MM.1S (cell line): ENCODE measurements around the gene PDF.

Experiments used
- DNase-seq: peaks from one replicate; pipeline ENCODE4 v3.0.0-alpha.2; 2015
- H2AFZ ChIP-seq: fragments of 300-600 bp; sonication (generic); 2 replicates; pipeline ENCODE4 v1.6.0; 2016; ENCODE audit warnings: antibody characterized with exemption, low read length
- H3F3A ChIP-seq: fragments of 300-600 bp; sonication (generic); 2 replicates; pipeline ENCODE4 v1.6.1; 2016; ENCODE audit warnings: mild to moderate bottlenecking, antibody characterized with exemption, low read length, moderate library complexity, mixed read lengths; ENCODE audit not compliant: insufficient read depth
- H3K27ac ChIP-seq: fragments of 300-600 bp; sonication (generic); 2 replicates; pipeline ENCODE4 v1.5.1; 2016; ENCODE audit warnings: mild to moderate bottlenecking, low read length
- H3K27me3 ChIP-seq: fragments of 300-600 bp; sonication (generic); replicated peaks from 2 replicates; pipeline ENCODE4 v1.6.0; 2016; ENCODE audit warnings: low read length; ENCODE audit not compliant: insufficient read depth
- H3K36me3 ChIP-seq: fragments of 300-600 bp; sonication (generic); replicated peaks from 2 replicates; pipeline ENCODE4 v1.6.1; 2016; ENCODE audit warnings: mild to moderate bottlenecking, low read length, mixed read lengths; ENCODE audit not compliant: insufficient read depth
- H3K4me1 ChIP-seq: fragments of 300-600 bp; sonication (generic); 2 replicates; pipeline ENCODE4 v1.6.1; 2016; ENCODE audit warnings: low read length, mixed read lengths
- H3K4me2 ChIP-seq: fragments of 300-600 bp; sonication (generic); 2 replicates; pipeline ENCODE4 v1.6.0; 2016; ENCODE audit warnings: low read depth, low read length
- H3K4me3 ChIP-seq: fragments of 300-600 bp; sonication (generic); 2 replicates; pipeline ENCODE4 v1.5.1; 2016; ENCODE audit warnings: low read length, mixed read lengths
- H3K79me2 ChIP-seq: fragments of 300-600 bp; sonication (generic); 2 replicates; pipeline ENCODE4 v1.6.1; 2016; ENCODE audit warnings: mixed run types, low read length, mixed read lengths
- H3K9ac ChIP-seq: fragments of 300-600 bp; sonication (generic); 2 replicates; pipeline ENCODE4 v1.6.1; 2016; ENCODE audit warnings: low read length, mixed read lengths
- H3K9me2 ChIP-seq: fragments of 300-600 bp; sonication (generic); replicated peaks from 2 replicates; pipeline ENCODE4 v1.6.1; 2016; ENCODE audit warnings: mild to moderate bottlenecking, low read length, mixed read lengths; ENCODE audit not compliant: insufficient read depth
- H3K9me3 ChIP-seq: fragments of 300-600 bp; sonication (generic); replicated peaks from 2 replicates; pipeline ENCODE4 v1.6.1; 2016; ENCODE audit warnings: mild to moderate bottlenecking, low read length, mixed read lengths; ENCODE audit not compliant: insufficient read depth
- H4K20me1 ChIP-seq: fragments of 300-600 bp; sonication (generic); 2 replicates; pipeline ENCODE4 v1.6.1; 2016; ENCODE audit warnings: mild to moderate bottlenecking, low read length, moderate library complexity, mixed read lengths; ENCODE audit not compliant: insufficient read depth
- CTCF ChIP-seq: fragments of 300-600 bp; sonication (generic); IDR thresholded peaks from 2 replicates; pipeline ENCODE4 v1.5.1; 2016; ENCODE audit warnings: antibody characterized with exemption, low read length, mixed read lengths
- EZH2 ChIP-seq: fragments of 300-600 bp; sonication (generic); optimal IDR thresholded peaks from 2 replicates; pipeline ENCODE3; 2017; ENCODE audit warnings: low read depth, mild to moderate bottlenecking, antibody characterized with exemption, low read length, mixed read lengths
- EZH2phosphoT487 ChIP-seq: fragments of 300-600 bp; sonication (generic); IDR thresholded peaks from 2 replicates; pipeline ENCODE4 v1.6.1; 2018; ENCODE audit warnings: antibody characterized with exemption, low read length

PDF gene

GRCh38 chr16:69285240-69285639 lies 45.1 kb downstream of the PDF start:
- H3K4me3 ChIP-seq = no peak overlapping the region
- no peak overlapping the region for H3K9ac ChIP-seq
- H3F3A ChIP-seq = no peaks in the 10 kb centered on the region; the same call in 1 of the 2 replicates
- H3K27ac ChIP-seq = no peak overlapping the region
- H3K4me2 ChIP-seq = no peak overlapping the region
- H4K20me1 ChIP-seq = no peaks in the 10 kb centered on the region
- no peaks in the 10 kb centered on the region for H3K27me3 ChIP-seq
- no peaks in the 10 kb centered on the region for H3K36me3 ChIP-seq
- H3K79me2 ChIP-seq = no peaks in the 10 kb centered on the region
- no peak overlapping the region for H2AFZ ChIP-seq
- no peaks in the 10 kb centered on the region for H3K4me1 ChIP-seq
- no peaks in the 10 kb centered on the region for H3K9me3 ChIP-seq
- TF ChIP-seq EZH2 (no peak), CTCF (no peak), EZH2phosphoT487 (no peak)
- DNase-seq = no peak
- no peaks in the 10 kb centered on the region for H3K9me2 ChIP-seq

- TF ChIP-seq EZH2phosphoT487 (no peak), CTCF (no peak), EZH2 (no peak)
- no peak overlapping the region for H3K27ac ChIP-seq
- no peak for DNase-seq
- no peaks in the 10 kb centered on the region for H3K36me3 ChIP-seq
- no peaks in the 10 kb centered on the region; the same call in 1 of the 2 replicates for H3F3A ChIP-seq
- no peaks in the 10 kb centered on the region for H3K27me3 ChIP-seq
- H3K9ac ChIP-seq = no peak overlapping the region
- no peak overlapping the region for H3K4me3 ChIP-seq
- H3K4me2 ChIP-seq = no peak overlapping the region
- H4K20me1 ChIP-seq = no peaks in the 10 kb centered on the region
- no peaks in the 10 kb centered on the region for H3K9me3 ChIP-seq
- no peak overlapping the region for H2AFZ ChIP-seq
- no peaks in the 10 kb centered on the region for H3K79me2 ChIP-seq
- no peaks in the 10 kb centered on the region for H3K9me2 ChIP-seq
- H3K4me1 ChIP-seq = no peaks in the 10 kb centered on the region
Observed at GRCh38 chr16:69283851-69284250, 46.5 kb downstream of the PDF start.

- Histone ChIP-seq H3K27ac (no peak overlapping the region), H3K9ac (no peak overlapping the region), H3F3A (no peaks in the 10 kb centered on the region)
Observed at GRCh38 chr16:69277413-69277812, 53.0 kb downstream of the PDF start.

More at GRCh38 chr16:69277413-69277812, 53.0 kb downstream of the PDF start:
- no peaks in the 10 kb centered on the region for H4K20me1 ChIP-seq
- H3K4me3 ChIP-seq = no peak overlapping the region
- TF ChIP-seq EZH2phosphoT487 (no peak), EZH2 (no peak), CTCF (no peak)
- no peak for DNase-seq
- H3K27me3 ChIP-seq = no peaks in the 10 kb centered on the region
- no peak overlapping the region for H3K4me2 ChIP-seq
- no peaks in the 10 kb centered on the region for H3K4me1 ChIP-seq
- no peaks in the 10 kb centered on the region for H3K9me3 ChIP-seq
- no peaks in the 10 kb centered on the region for H3K9me2 ChIP-seq
- H2AFZ ChIP-seq = no peak overlapping the region
- H3K36me3 ChIP-seq = no peaks in the 10 kb centered on the region; the same call in 1 of the 2 replicates
- H3K79me2 ChIP-seq = no peaks in the 10 kb centered on the region
